HG03097 (cell line): ENCODE results near the gene CHCHD1.
A peak's percentile ranks its signal among the peaks of the same experiment; 100 is the strongest.
"Not testable (repeated sequence)": the region's sequence is repeated elsewhere in the genome, so short reads cannot be mapped to it uniquely, and the experiment has no call there.

Experiments
- ATAC-seq: cut with Tn5 transposase; IDR thresholded peaks from one replicate; pipeline ENCODE4 v1.9.1; 2021; ENCODE audit not compliant: unreplicated experiment, low FRiP score

Gene CHCHD1

DNA sequence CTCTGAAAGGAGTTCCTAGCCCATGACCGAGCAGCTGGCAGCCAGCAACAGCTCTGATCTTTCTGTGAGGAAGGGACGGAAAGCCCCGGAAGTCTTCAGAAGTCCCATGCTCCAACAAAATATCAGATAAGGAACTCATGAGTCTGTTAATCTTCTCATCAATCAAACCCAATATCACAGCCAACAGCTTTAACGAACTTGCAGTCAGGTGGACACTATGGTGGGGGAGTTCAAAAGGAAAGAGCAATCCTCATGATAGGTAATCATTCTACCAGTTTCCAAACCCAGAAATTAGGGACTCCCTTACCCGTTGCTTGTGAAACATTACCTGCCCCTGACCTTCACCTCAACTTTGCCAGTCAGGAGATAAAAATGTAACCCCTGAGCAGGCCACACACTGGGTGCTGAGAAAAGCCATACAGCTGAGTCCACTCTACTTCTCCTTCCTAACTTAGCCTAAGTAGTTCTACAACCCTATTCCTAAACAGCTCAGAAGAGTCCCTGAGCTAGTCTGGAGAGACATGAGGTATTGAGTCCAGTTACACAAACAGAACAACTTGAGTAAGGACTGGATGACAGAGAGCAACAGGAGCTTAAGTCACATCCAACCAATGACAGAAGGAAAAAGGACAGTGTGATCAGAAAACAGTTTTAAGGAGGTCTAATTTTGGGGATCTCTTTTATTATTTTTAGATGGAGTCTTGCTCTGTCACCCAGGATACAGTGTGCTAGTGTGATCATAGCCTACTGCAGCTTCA, 27.4 kb downstream of the CHCHD1 start:
- ATAC-seq, result no peak

DNA sequence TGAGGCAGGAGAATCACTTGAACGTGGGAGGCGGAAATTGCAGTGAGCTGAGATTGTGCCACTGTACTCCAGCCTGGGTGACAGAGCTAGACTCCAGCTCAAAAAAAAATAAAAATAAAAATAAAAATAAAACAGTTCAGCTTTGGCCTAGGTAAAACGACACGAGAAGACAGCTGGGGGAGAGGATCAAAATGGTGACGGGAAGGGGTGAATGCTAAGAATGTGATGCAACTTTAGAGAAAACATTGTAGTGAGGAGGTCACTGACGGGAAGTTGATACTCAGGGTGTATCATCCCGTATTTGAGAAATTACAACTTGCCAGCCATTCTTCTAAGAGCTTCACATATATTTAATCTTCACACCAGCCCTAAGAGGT, 28.5 kb downstream of the CHCHD1 start:
- no peak for ATAC-seq

DNA sequence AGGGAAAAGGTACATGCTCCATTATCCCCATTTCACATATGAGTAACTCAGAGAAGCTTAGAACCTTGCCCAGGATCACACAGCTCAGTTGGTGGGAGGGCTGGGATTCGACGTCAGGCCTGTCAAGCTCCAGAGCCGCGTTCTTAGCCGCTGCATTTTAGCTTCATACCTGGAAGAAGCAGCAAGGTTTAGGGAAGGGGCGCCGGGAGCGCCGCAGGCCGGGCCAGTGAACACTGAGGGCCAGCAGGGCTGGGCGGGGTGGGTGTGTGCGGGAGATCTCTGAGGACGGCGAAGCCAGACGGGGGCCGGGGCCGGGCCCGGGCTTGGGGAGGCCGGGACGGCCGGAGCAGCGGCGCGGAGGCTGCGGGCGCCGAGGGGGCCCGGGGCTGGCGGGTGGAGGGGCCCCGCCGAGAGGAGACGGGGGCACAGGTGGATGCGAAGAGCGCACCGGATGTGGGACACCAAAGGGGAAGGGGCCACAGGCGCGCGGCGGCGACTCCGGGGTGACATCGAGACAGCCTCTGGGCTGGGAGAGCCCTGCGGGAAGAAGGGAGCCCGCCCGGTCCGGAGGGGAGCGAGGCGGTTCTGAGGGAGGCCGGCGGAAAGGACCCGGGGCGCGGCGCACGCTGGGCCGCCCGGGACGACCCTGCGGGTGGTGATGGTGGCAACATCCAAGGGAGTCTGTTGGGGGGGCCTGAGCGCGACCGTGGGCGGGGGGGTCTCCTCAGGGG, 29.1 kb downstream of the CHCHD1 start:
- ATAC-seq, result peak; percentile 28

DNA sequence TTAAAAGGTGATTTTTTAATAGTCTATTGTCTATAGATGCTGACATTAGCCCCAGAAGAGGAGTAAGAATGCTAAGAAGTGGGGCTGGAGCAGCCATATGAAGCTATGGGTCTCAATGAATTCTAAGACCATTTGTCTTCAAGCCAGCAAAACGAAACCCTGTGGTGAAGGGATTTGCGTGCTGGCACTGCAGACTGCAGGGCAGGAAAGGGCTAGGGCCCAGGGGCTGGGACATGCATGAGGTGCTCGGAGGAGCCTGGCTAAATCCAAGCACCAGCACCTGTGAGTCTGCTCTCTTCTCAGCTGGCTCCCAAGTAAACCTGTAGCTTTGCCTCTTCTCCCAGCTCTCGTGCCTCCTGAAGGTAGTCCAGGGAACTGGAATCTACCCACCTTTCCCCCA, 30.8 kb downstream of the CHCHD1 start:
- no peak for ATAC-seq

DNA sequence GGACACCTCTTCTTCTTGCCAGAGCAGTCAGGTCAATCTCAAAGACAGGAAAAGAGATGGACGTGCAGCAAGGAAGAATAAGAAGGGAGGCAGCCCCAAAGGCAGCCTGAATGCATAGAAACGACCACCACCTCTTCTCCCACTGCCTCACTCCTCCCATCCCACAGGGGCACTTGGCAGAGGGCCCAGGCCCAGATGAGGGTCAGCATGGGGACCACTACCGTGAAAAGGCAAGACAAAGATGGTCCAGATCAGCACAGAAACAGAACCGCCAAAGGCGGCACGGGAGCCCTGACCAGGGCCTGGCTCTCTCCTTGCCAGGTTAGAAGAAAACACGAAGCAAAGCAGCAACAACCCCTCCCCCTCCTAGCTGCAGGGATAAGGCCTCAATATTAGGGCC, 31.5 kb downstream of the CHCHD1 start:
- no peak for ATAC-seq

DNA sequence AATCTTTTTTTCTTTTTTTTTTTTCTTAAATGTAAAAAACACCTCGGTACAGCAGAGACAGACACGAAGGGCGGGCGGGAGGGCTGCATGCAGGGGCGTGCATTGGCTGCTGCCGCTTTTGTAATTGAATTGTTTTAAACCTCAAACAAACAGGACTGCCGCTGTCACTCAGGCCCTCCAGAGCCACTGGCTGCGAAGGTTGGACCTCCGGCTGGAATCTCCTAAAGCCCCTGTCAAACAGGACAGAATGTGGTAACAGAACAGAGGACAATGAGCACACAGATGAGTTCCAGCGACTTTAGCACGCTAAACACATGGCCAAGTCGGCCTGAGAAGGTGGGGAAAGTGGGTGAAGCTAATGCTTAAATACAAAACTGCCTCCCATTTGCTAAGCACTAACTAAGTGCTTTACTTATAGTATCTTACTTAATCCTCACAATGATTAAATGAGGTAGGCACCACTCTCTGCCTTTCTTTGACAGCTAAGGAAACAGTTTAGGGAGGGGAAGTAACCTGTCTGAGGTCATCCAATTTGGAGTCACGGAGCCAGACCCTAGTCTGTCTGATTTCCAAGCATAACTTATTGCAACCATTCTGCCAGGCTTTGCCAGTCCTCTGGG, 32.5 kb downstream of the CHCHD1 start:
- ATAC-seq, result no peak

DNA sequence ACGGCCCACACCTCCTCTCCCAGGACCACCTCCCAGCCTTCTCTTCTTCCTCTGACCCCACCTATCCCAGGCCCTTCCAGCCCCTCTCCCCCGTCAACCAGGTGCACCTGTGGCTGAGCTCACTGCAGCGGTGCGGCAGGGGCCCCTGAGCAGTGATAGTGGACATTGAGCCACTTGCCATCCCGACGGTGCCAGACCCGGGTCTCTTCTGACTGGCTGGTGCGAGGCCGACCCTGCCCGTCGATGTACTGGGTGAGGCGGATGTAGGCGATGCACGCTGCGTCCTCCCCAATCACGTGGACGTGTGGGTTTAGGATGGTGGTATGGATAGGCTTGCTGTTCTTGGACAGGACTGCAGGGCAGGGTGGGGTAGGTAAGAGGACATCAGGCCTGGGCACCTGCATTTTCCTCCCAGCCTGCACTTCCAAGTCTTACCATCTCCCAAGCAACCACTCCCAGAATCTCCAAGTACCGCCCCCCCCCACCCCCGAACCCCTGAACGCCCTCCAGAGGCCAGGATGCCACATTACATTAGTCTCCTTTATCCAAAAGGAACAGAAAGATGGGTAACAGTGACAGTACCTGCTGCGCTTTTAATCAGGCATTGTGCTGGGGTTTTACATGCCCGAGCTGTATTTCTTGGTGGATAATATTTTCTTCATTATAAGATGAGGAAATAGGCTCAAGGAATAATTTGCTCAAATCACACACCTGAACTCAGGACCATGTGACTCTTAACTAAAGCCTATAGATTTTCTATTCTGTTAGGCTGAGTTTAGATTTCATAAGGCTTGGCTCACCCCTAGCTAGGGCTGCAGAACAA, 33.3 kb downstream of the CHCHD1 start:
- no peak for ATAC-seq

DNA sequence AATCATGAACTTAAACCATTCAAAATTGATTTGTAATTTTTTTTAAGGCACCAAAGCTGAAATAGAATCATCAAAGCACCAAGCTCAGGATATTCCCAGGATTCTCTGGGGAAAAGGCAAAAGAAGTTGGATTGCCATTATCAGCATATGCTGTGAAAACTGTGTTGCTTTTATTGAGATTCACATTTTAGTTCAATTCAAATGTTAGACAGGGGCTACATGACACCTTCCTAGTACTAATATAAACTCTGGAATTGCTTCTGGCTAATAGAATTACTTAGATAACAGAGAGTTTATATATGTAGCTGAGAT, 33.8 kb downstream of the CHCHD1 start:
- no peak for ATAC-seq

DNA sequence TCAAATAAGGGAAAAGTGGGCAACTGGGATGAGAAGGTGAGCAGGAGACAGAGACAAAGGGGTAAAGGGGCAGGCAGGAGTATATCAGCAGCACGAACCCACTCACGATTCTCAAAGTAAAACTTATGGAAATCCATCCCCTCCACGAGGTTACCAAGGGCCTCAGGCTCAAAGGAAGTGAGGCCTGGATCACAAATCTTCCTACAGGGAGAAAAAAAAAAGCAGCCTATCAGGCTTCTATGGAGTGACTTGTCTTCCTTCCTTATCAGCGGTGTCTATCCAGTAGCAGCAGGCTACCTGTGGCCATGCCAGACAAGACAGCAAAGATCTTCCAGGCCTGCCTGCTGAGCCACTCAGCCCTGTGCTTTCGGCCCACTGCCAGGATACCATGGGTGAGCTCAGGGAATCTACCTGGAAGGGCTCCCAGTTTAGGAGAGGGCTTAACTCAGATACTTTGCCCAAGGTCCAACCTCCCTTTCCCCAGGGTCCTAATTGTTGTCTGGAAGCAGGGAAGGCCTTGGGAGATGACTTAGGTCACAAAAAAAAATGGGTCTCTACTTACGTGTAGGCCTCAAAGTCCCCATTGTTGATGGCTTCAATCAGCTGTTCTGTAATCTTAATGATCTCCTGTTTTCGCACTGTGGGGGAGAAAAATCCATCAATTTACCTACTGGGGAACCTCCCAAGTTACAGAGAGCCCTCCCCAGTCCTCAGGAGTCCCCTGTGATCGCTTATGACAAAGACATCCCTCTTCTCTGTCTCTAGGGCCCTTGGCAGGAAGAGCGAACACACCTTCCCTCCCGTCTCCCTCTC, 35.3 kb downstream of the CHCHD1 start:
- no peak for ATAC-seq

DNA sequence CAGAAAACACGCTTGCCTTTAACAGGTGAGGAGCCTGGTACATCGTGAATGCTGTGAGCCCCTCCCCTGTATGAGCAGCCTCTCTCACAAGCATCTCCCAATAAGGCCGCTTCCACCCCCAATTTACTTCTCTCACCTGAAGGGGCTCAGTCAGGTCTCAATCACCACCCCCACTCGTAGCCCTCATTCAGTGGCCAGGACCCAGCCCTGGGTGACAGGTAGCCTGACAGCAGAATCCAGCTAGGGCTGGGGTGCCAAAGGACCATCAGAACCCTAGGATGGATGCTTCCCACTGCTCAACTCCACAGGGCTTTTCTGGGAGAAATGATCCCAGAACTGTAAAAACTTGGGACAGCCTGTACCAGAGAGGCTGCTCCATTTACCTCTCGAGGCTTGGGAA, 36.0 kb downstream of the CHCHD1 start:
- ATAC-seq, result no peak

DNA sequence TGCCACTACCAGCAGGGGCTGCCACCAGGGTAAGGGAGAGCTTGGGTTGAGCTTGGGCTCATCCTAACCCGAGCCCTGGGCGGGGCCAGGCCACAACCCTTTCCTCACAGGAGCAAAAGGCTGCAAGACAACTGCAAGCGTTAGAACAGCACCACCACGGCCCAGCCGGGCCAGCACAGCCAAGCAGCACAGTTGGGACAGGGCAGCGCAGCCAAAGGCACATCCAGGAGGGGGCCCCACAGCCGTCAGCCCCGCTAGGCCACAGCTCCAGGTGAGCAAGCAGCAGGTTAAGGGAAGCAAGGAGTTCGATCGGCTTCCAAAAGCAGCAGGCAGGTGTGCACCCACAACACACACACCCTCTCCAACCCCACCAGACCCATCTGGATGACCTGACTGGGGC, 36.6 kb downstream of the CHCHD1 start:
- no peak for ATAC-seq

DNA sequence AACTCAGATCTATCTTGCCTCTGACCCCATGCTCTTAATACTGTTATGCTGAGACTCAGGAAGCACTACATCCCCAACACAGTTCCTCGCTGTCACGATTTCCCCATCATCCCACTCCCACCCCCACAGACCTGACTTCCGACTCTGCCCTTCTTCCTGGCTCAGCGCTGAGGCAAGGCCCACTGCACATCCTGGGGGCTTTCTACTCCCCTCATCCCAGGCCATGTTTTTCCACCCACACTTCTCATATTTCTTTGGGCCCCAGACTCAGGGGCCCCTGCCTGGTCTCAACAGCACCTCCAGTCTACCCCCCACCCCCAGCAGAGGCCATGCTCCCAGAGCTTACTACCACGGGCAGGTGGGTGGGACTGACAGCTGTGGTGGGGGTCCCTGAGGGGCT, 37.2 kb downstream of the CHCHD1 start:
- ATAC-seq, result no peak

DNA sequence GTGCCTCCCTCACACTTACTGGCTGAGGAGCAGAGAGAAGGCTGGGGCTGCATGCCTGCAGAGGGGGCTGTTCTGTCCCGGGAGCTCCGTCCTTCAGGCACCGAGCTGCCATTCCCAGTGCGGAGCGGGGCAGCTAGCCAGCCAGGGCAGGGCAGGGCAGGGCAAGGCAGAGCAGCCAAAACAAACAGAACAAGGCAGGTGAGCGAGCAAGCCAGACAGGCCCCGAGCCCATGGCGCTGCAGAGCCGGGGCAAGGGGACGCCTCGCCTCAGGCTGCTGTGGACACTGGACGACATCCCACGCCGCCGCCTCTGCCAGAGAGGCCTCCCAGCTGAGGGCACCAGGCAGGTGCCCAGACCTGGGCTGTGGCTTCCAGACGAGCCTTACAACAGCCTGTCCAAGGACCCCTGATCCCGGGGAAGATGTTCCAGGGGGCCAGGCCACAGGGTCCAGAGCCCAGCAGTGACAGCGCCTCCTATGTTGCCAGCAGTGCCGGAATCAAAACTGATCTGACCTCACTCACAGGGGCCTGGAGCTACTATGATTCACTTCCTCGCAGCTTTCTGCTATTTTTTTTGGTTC, 37.8 kb downstream of the CHCHD1 start:
- no peak for ATAC-seq

DNA sequence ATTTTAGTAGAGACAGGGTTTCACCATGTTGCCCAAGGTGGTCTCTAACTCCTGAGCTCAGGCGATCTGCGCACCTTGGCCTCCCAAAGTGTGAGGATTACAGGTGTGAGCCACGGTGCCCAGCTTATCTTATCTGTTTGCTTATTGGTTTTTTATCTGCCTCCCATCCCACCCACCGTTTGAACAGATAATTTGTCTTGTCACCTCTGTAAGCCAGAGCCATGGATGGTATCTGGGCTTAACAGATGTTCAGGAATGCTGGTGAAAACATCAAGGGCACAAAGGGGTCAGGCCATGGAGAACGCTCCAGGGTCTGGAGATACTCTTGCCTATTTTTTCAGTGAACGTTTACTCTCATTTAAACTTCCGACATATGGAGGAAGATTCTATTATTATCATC, 41.5 kb downstream of the CHCHD1 start:
- ATAC-seq, result no peak

DNA sequence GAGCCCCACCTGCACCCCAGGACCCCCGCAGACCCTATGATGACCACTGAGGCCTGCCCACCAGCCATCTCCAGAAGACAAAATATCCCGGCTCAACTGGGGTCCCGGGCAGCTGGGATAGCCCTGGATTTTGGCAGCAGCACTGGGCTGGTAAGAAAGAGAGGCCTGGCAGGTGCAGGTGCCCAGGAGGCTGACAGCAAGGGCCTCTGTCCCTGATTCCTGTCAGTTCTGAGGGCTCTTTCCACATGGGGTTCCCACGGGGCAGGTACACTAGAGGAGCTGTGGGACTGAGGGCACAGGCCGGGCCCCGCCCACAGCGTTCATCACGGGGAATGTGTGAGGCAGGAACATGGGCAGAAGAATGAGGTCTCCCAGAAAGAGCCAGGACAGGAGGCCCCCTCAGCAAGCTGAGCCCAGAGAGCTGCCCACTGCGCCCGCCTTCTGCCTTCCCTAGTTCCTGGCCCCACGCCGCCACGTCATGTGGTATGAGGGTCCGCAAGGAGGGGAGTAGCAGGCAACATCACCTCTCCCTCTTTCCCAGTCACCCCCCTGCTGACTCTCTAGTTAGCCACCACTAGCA, 42.4 kb downstream of the CHCHD1 start:
- no peak for ATAC-seq

DNA sequence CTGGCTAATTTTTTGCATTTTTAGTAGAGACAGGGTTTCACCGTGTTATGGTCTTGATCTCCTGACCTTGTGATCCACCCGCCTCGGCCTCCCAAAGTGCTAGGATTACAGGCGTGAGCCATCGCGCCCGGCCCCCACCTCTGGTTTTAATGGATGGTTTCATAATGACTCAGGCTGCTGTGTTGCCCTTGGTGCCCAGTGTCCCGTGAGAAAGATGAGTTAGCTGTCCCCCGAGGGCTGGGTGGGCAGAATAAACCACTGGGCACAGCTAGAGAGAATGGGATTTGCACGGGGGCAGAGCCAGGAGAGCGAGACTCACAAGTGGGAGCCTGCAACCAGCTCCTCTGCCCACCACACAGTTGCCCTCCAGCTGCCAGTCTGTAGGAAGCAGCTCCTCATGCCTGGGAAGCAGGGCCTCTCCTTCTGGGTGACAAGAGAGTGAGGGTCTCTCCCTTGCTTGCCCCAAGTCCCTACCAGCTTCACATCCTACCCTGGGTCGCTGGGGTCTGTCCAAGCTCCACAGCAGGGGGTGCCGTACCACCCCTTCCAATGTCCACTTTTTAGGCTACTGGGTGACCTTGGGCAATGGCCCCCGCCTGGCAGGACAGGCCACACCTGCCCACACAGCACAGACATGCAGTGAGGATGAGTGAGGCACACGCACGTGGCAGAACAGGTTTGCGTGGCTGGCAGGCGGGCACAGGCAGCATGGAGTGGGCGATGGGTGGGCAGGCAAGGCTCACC, 45.7 kb downstream of the CHCHD1 start:
- no peak for ATAC-seq

DNA sequence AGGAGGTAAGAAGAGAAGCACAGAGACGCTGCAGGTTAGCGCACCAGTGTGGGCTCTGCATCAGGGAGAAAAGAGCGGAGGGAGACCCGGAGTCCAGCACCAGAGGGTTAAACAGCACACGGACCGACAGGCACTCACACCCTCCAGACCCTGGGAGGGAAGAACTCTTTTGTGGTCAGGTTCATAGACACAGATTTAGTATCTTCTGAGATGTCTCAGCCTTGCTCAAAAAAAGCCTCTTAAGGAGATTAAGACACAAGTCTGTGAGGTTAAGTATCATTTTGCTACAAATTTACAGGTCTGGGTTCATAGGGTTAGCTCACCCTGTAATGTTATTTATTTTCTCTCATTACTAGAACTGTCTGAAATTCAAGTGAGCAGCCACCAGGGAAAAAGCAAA, 46.3 kb downstream of the CHCHD1 start:
- no peak for ATAC-seq

DNA sequence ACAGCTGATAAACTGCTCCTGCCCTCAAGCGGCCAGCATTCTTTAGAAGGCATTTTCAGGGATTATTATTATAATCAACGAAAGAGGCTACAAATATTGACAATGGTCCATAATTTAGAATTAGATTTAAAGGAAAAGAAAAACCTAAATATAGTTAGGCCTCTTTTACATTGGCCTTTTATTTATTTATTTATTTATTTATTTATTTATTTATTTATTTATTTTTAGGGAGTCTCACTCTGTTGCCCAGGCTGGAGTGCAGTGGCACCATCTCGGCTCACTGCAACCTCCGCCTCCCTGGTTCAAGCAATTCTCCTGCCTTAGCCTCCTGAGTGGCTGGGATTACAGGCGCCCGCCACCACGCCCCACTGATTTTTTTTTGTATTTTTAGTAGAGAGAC, 47.2 kb downstream of the CHCHD1 start:
- ATAC-seq, result not testable (repeated sequence)
